Measurements from ENCODE around the gene TULP1.

The TULP1 gene

GRCh38 chr6:35454391-35455110 is 58.1 kb downstream of the TULP1 start:
- no peak for DNase-seq

- no peak for DNase-seq
Measured at GRCh38 chr6:35453236-35453635, 59.5 kb downstream of the TULP1 start.

- peak; percentile 37 for DNase-seq
Measured at GRCh38 chr6:35452183-35453090, 60.3 kb downstream of the TULP1 start, which contains the start of gene FANCE. Gene FANCE, plus strand, starts transcription at chr6:35452338. Its CDS starts 208 bp downstream, at chr6:35452546.

- DNase-seq: no peak
Measured at GRCh38 chr6:35451354-35452182, 61.1 kb downstream of the TULP1 start.

- no peak for DNase-seq
Measured at GRCh38 chr6:35449287-35449881, 63.3 kb downstream of the TULP1 start.

GRCh38 chr6:35448191-35448590 is 64.5 kb downstream of the TULP1 start:
- no peak for DNase-seq
